H1 (cell line): ENCODE data around the gene CMTR1. TPM values are rescaled to one million over a fixed set of nuclear protein-coding genes. Genes with fewer than 3 reads are reported as not detected.

ENCODE experiments used
- CTCF ChIA-PET: fragments of 300-600 bp; sonication (Branson Sonifier 250); formaldehyde crosslinking; loops from one replicate; lab custom pipeline; 2021; ENCODE audit not compliant: partially characterized antibody; lab: Charles Lee
- POLR2A ChIA-PET: fragments of 300-600 bp; sonication (Branson Sonifier 250); formaldehyde crosslinking; loops from one replicate; lab custom pipeline; 2021; ENCODE audit warnings: inconsistent platforms; ENCODE audit not compliant: partially characterized antibody; lab: Charles Lee
- DNase-seq, 2 experiments: peaks; one replicate each; pipeline versions ENCODE4 v3.0.0 to v3.0.0-alpha.2; 2010 to 2022; ENCODE audit warnings: low spot score in 2 of 2, low read depth in 1 of 2, mixed read lengths in 1 of 2
- FAIRE-seq: peaks from 2 replicates; lab custom pipeline; 2011; peaks lifted over from hg19 to GRCh38; lab: Jason Lieb, UNC
- H2AFZ ChIP-seq: 2 replicates; pipeline ENCODE4 v1.8.1; 2012; ENCODE audit warnings: low read length, inconsistent platforms
- H2AK5ac ChIP-seq: 2 replicates; pipeline ENCODE4 v1.6.1; 2013; ENCODE audit warnings: low read depth, low read length
- H2BK120ac ChIP-seq: replicated peaks from 2 replicates; pipeline ENCODE3; 2013; ENCODE audit warnings: low read depth, low read length, inconsistent platforms
- H2BK12ac ChIP-seq: 2 replicates; pipeline ENCODE4 v1.6.1; 2013; ENCODE audit warnings: low read depth, low read length
- H2BK15ac ChIP-seq: 2 replicates; pipeline ENCODE4 v1.6.1; 2013; ENCODE audit warnings: low read length
- H2BK20ac ChIP-seq: 2 replicates; pipeline ENCODE4 v1.6.1; 2013; ENCODE audit warnings: low read length
- H2BK5ac ChIP-seq: 2 replicates; pipeline ENCODE4 v1.6.1; 2013; ENCODE audit warnings: low read depth, low read length
- H3K14ac ChIP-seq: 2 replicates; pipeline ENCODE4 v1.6.1; 2013; ENCODE audit warnings: inconsistent platforms; ENCODE audit not compliant: insufficient read length
- H3K18ac ChIP-seq: 2 replicates; pipeline ENCODE4 v1.6.1; 2013; ENCODE audit warnings: low read length; ENCODE audit errors: extremely low read depth
- H3K23ac ChIP-seq: 2 replicates; pipeline ENCODE4 v1.6.1; 2013; ENCODE audit warnings: inconsistent platforms; ENCODE audit not compliant: insufficient read length
- H3K23me2 ChIP-seq: 2 replicates; pipeline ENCODE4 v1.6.1; 2013; ENCODE audit warnings: low read depth, low read length
- H3K27ac ChIP-seq: 2 replicates; pipeline ENCODE4 v1.6.1; 2011; ENCODE audit warnings: low read depth, low read length, inconsistent platforms
- H3K27me3 ChIP-seq, 4 experiments: replicated peaks in 1 of 4; 1 replicate in 1 of 4; 2 replicates in 3 of 4; pipeline versions ENCODE4 v1.6.1 to v1.8.1; 2011 to 2013; ENCODE audit warnings: low read length in 3 of 4, mild to moderate bottlenecking in 3 of 4, inconsistent platforms in 2 of 4, mixed read lengths in 2 of 4, moderate library complexity in 1 of 4; ENCODE audit not compliant: control insufficient read depth in 3 of 4, insufficient read depth in 3 of 4; ENCODE audit errors: extremely low read depth in 1 of 4
- H3K36me3 ChIP-seq, 4 experiments: 2 replicates each; pipeline versions ENCODE4 v1.6.1 to v1.8.1; 2011 to 2013; ENCODE audit warnings: mild to moderate bottlenecking in 4 of 4, low read length in 3 of 4, moderate library complexity in 2 of 4, control low read depth in 1 of 4, inconsistent platforms in 1 of 4; ENCODE audit not compliant: insufficient read depth in 4 of 4, control insufficient read depth in 2 of 4
- H3K4ac ChIP-seq: replicated peaks from 2 replicates; pipeline ENCODE3; 2013; ENCODE audit warnings: low read length, low read depth, mixed read lengths, inconsistent platforms; ENCODE audit not compliant: insufficient read length
- H3K4me1 ChIP-seq, 4 experiments: replicated peaks in 1 of 4; 1 replicate in 1 of 4; 2 replicates in 3 of 4; pipeline versions ENCODE4 v1.6.1 to v1.8.1; 2011 to 2013; ENCODE audit warnings: low read length in 3 of 4, inconsistent platforms in 2 of 4, mixed read lengths in 1 of 4; ENCODE audit not compliant: insufficient read depth in 4 of 4, control insufficient read depth in 3 of 4
- H3K4me2 ChIP-seq, 2 experiments: 2 replicates each; pipeline versions ENCODE4 v1.6.1 to v1.8.1; 2011 to 2013; ENCODE audit warnings: low read depth in 2 of 2, low read length in 2 of 2, control low read depth in 1 of 2, inconsistent platforms in 1 of 2, mild to moderate bottlenecking in 1 of 2; ENCODE audit not compliant: insufficient read depth in 1 of 2
- H3K4me3 ChIP-seq, 4 experiments: fragments of 200-600, 300-600 bp in 1 of 4; sonication (generic), shearing (Covaris generic), sonication (Bioruptor Twin) in 1 of 4; 2 replicates each; pipeline versions ENCODE4 v1.5.1 to v1.8.1; 2011 to 2016; ENCODE audit warnings: low read length in 4 of 4, low read depth in 3 of 4, control low read depth in 2 of 4, inconsistent platforms in 2 of 4, mild to moderate bottlenecking in 2 of 4, mixed read lengths in 1 of 4, moderate library complexity in 1 of 4; ENCODE audit not compliant: insufficient read depth in 2 of 4; ENCODE audit errors: extremely low read depth in 1 of 4
- H3K56ac ChIP-seq: replicated peaks from 2 replicates; pipeline ENCODE3; 2013; ENCODE audit warnings: low read depth, mild to moderate bottlenecking, mixed read lengths, low read length, inconsistent platforms; ENCODE audit not compliant: insufficient read length
- H3K79me1 ChIP-seq: 2 replicates; pipeline ENCODE4 v1.6.1; 2013; ENCODE audit warnings: low read depth, low read length, control low read depth
- H3K79me2 ChIP-seq, 2 experiments: 2 replicates each; pipeline versions ENCODE4 v1.6.1 to v1.8.1; 2012 to 2013; ENCODE audit warnings: low read length in 2 of 2, mild to moderate bottlenecking in 2 of 2, inconsistent platforms in 1 of 2; ENCODE audit not compliant: insufficient read depth in 2 of 2, control insufficient read depth in 1 of 2
- H3K9ac ChIP-seq, 4 experiments: replicated peaks in 1 of 4; 1 replicate in 1 of 4; 2 replicates in 3 of 4; pipeline versions ENCODE4 v1.6.1 to v1.8.1; 2011 to 2013; ENCODE audit warnings: low read depth in 3 of 4, low read length in 3 of 4, control low read depth in 2 of 4, mild to moderate bottlenecking in 2 of 4, moderate library complexity in 2 of 4, inconsistent platforms in 1 of 4; ENCODE audit errors: extremely low read depth in 1 of 4
- H3K9me3 ChIP-seq, 2 experiments: 2 replicates each; pipeline versions ENCODE4 v1.6.1 to v1.8.1; 2012 to 2013; ENCODE audit warnings: mild to moderate bottlenecking in 2 of 2, moderate library complexity in 2 of 2, control low read depth in 1 of 2, inconsistent platforms in 1 of 2, low read depth in 1 of 2, low read length in 1 of 2, mixed read lengths in 1 of 2; ENCODE audit not compliant: insufficient read depth in 2 of 2
- H4K20me1 ChIP-seq, 2 experiments: replicated peaks in 1 of 2; 2 replicates each; pipeline versions ENCODE3 to v1.8.1; 2011 to 2013; ENCODE audit warnings: inconsistent platforms in 2 of 2, low read length in 2 of 2, mild to moderate bottlenecking in 1 of 2; ENCODE audit not compliant: insufficient read depth in 2 of 2, control insufficient read depth in 1 of 2
- H4K5ac ChIP-seq: 2 replicates; pipeline ENCODE4 v1.6.1; 2013; ENCODE audit warnings: low read length, low read depth, mixed read lengths, inconsistent platforms; ENCODE audit not compliant: insufficient read length
- H4K8ac ChIP-seq: 2 replicates; pipeline ENCODE4 v1.8.0; 2013; ENCODE audit warnings: mild to moderate bottlenecking, moderate library complexity, low read length, inconsistent platforms; ENCODE audit not compliant: insufficient read depth; ENCODE audit errors: extremely low read depth
- H4K91ac ChIP-seq: replicated peaks from 2 replicates; pipeline ENCODE3; 2013; ENCODE audit warnings: low read length, mixed read lengths, inconsistent platforms; ENCODE audit not compliant: insufficient read length
- CEBPB ChIP-seq: IDR thresholded peaks from 2 replicates; pipeline ENCODE4 v1.6.1; 2012; ENCODE audit warnings: low read depth, low read length
- FOSL1 ChIP-seq: IDR thresholded peaks from 2 replicates; pipeline ENCODE4 v1.6.1; 2011; ENCODE audit warnings: mild to moderate bottlenecking, low read depth, low read length, moderate library complexity; ENCODE audit not compliant: insufficient read depth
- SAP30 ChIP-seq: fragments of 300-600 bp; sonication (generic); IDR thresholded peaks from 2 replicates; pipeline ENCODE4 v1.7.1; 2012; ENCODE audit warnings: low read length, moderate library complexity, mild to moderate bottlenecking, inconsistent platforms; ENCODE audit not compliant: insufficient read depth, insufficient replicate concordance
- SRF ChIP-seq: IDR thresholded peaks from 2 replicates; pipeline ENCODE4 v1.6.1; 2011; ENCODE audit warnings: mild to moderate bottlenecking, low read depth, low read length, moderate library complexity
- WGBS, 2 experiments: shearing (Covaris generic) in 1 of 2; methylation state at CpG; one replicate each; pipeline versions ENCODE4 v1.1.6 to v1.1.7; 2013 to 2015; ENCODE audit warnings: low lambda C conversion rate in 2 of 2, mixed read lengths in 2 of 2, inconsistent platforms in 1 of 2, low coverage in 1 of 2, missing lambda C conversion rate in 1 of 2; ENCODE audit not compliant: insufficient replicate concordance in 2 of 2, insufficient coverage in 1 of 2, insufficient read length in 1 of 2; ENCODE audit errors: extremely low coverage in 1 of 2, missing lambda C conversion rate in 1 of 2; 5-methylcytosine and 5-hydroxymethylcytosine counted together
- polyA plus RNA-seq, 7 experiments: library from polyadenylated mRNA; depleted of rRNA in 3 of 7; stranded (reverse) in 5 of 7; unstranded in 2 of 7; fragments of >200 nt in 5 of 7; fragments of 200-250 nt in 2 of 7; gene quantifications; 1 replicate in 5 of 7; 2 replicates in 1 of 7; 4 replicates in 1 of 7; pipeline versions ENCODE4 v1.2.1 to v1.2.3, GENCODE V29; 2011 to 2013; ENCODE audit warnings: missing spikeins in 2 of 7, mixed read lengths in 2 of 7
- total RNA-seq: library from RNA; stranded (reverse); fragmentation: NEBNext Ultra II Directional; extraction: Animal tissue kit (Norgen Biotek cat#: 25700); gene quantifications from 2 replicates; pipeline ENCODE4 v1.2.1, GENCODE V29; 2021

Gene CMTR1
- total and polyA plus RNA-seq, 2 of the 8 experiments (the other 6 are each of a cell fraction or from before 2014, with no cell fraction given), result 15.2 to 33.1 TPM

GRCh38 chr6:37482606-37483251 lies 49.7 kb downstream of the CMTR1 start:
- 79% methylated on average over 9 of the region's 10 CpGs; no CpG with 5 or more reads in 1 of the 2 experiments for WGBS, 2 experiments
- no peak overlapping the region for H3K56ac ChIP-seq
- no peaks in the 10 kb centered on the region for H3K27me3 ChIP-seq
- no peak for DNase-seq
- no peak overlapping the region for H2AFZ ChIP-seq
- H3K9me3 ChIP-seq, result no peaks in the 10 kb centered on the region
- H4K8ac ChIP-seq, result no peak overlapping the region; the same call in 1 of the 2 replicates
- H3K23me2 ChIP-seq, result no peaks in the 10 kb centered on the region
- no peak overlapping the region for H3K4ac ChIP-seq
- no peak overlapping the region for H3K18ac ChIP-seq
- no peak overlapping the region for H2AK5ac ChIP-seq
- no peak overlapping the region for H3K4me2 ChIP-seq
- H2BK120ac ChIP-seq, result no peak overlapping the region
- peaks cover 2 to 10% of the 10 kb centered on the region in 2 experiments for H4K20me1 ChIP-seq
- H2BK15ac ChIP-seq, result no peak overlapping the region
- H2BK12ac ChIP-seq, result no peak overlapping the region
- FAIRE-seq, result no peak
- ChIA-PET CTCF (interaction anchor here (0.7 to 2.1 kb wide), 10 partner anchors 9 to 270 kb away, joined by 3 to 10 read pairs (median 4); no protein-coding TSS in a partner anchor), POLR2A (no interaction called here)
- no peak overlapping the region for H2BK20ac ChIP-seq
- 0 out of 7 replicates have a peak overlapping the region, but pooled peaks of 1 of the 4 experiments have one; percentile 10 for H3K9ac ChIP-seq
- TF ChIP-seq CEBPB, result no peak
- TF ChIP-seq FOSL1, result no peak
- TF ChIP-seq SRF, result no peak
- TF ChIP-seq SAP30, result no peak
- no peak overlapping the region for H4K5ac ChIP-seq
- no peaks in the 10 kb centered on the region for H3K79me2 ChIP-seq
- H3K27ac ChIP-seq, result no peak overlapping the region
- no peak overlapping the region for H2BK5ac ChIP-seq
- peaks cover 2 to 14% (median 5%) of the 10 kb centered on the region in 4 experiments; a peak in 4 of 8 replicates for H3K36me3 ChIP-seq
- no peak overlapping the region for H3K4me3 ChIP-seq
- H3K4me1 ChIP-seq, result peaks cover 0 to 15% (median 4%) of the 10 kb centered on the region in 4 experiments; a peak in 5 of 7 replicates
- H3K23ac ChIP-seq, result no peak overlapping the region
- H4K91ac ChIP-seq, result no peak overlapping the region
- no peaks in the 10 kb centered on the region for H3K79me1 ChIP-seq
- no peak overlapping the region for H3K14ac ChIP-seq
